GM12873 (cell line): Measurements from ENCODE around the gene MX1.

Experiments used
- CTCF ChIP-seq: IDR thresholded peaks from 2 replicates; pipeline ENCODE4 v1.5.1; 2012; ENCODE audit warnings: low read depth, mild to moderate bottlenecking, moderate library complexity, low read length, control low read depth; ENCODE audit not compliant: insufficient read depth; ENCODE audit errors: missing control alignments

Gene MX1

GRCh38 chr21:41435706-41436105, 9.7 kb downstream of the MX1 start:
- no peak for TF ChIP-seq CTCF

GRCh38 chr21:41437729-41438128, 11.7 kb downstream of the MX1 start:
- no peak for TF ChIP-seq CTCF

- no peak for TF ChIP-seq CTCF
Observed at GRCh38 chr21:41438425-41439113, 12.5 kb downstream of the MX1 start.

- no peak for TF ChIP-seq CTCF
Observed at GRCh38 chr21:41439248-41439647, 13.2 kb downstream of the MX1 start.

- no peak for TF ChIP-seq CTCF
Observed at GRCh38 chr21:41441546-41441945, 15.5 kb downstream of the MX1 start.

- TF ChIP-seq CTCF, result no peak
Observed at GRCh38 chr21:41442481-41443186, 16.6 kb downstream of the MX1 start.

GRCh38 chr21:41443562-41443961, 17.5 kb downstream of the MX1 start:
- no peak for TF ChIP-seq CTCF
